Endothelial cell of umbilical vein (primary cell): ENCODE data around the gene IGFBP2. TPM values are rescaled to one million over a fixed set of nuclear protein-coding genes. Genes with fewer than 3 reads are reported as not detected.

Source experiments
- BruUV-seq: library from RNA; stranded (reverse); fragments of 400-500 nt; replicated peaks from 2 replicates; lab custom pipeline; 2021; lab: Mats Ljungman, UMichigan
- CTCF ChIA-PET: fragments of 300-600, 350-600 bp; sonication (Branson Sonifier 250); formaldehyde crosslinking; loops from one replicate; lab custom pipeline; 2021; ENCODE audit warnings: antibody characterized with exemption, inconsistent platforms; lab: Charles Lee
- POLR2A ChIA-PET: fragments of 300-600, 350-600 bp; sonication (Branson Sonifier 250); formaldehyde crosslinking; loops from one replicate; lab custom pipeline; 2021; ENCODE audit warnings: antibody characterized with exemption, inconsistent platforms; lab: Charles Lee
- DNase-seq: peaks from one replicate; pipeline ENCODE4 v3.0.0-alpha.2; 2011; ENCODE audit warnings: low read depth, low spot score
- FAIRE-seq: peaks from 2 replicates; lab custom pipeline; 2011; peaks lifted over from hg19 to GRCh38; lab: Jason Lieb, UNC
- H2AFZ ChIP-seq: 2 replicates; pipeline ENCODE4 v1.6.0; 2012; ENCODE audit warnings: low read depth, low read length, control low read depth, inconsistent platforms
- H3K27ac ChIP-seq: 2 replicates; pipeline ENCODE4 v1.5.1; 2011; ENCODE audit warnings: low read depth, mild to moderate bottlenecking, control low read depth, low read length, moderate library complexity; ENCODE audit not compliant: insufficient read depth
- H3K27me3 ChIP-seq, 2 experiments: 2 replicates each; pipeline versions ENCODE4 v1.6.0 to v1.6.1; 2011; ENCODE audit warnings: low read length in 2 of 2, mixed read lengths in 1 of 2; ENCODE audit not compliant: control insufficient read depth in 2 of 2, insufficient read depth in 2 of 2
- H3K36me3 ChIP-seq, 2 experiments: 2 replicates in 1 of 2; 3 replicates in 1 of 2; pipeline ENCODE4 v1.5.1; 2011; ENCODE audit warnings: low read length in 2 of 2, mild to moderate bottlenecking in 1 of 2, moderate library complexity in 1 of 2; ENCODE audit not compliant: control insufficient read depth in 2 of 2, insufficient read depth in 2 of 2; ENCODE audit errors: extremely low read depth in 1 of 2
- H3K4me1 ChIP-seq: 3 replicates; pipeline ENCODE4 v1.5.1; 2011; ENCODE audit warnings: mild to moderate bottlenecking, low read length; ENCODE audit not compliant: control insufficient read depth, insufficient read depth; ENCODE audit errors: extremely low read depth
- H3K4me2 ChIP-seq: 2 replicates; pipeline ENCODE4 v1.6.1; 2011; ENCODE audit warnings: low read length, control low read depth, mixed read lengths; ENCODE audit not compliant: insufficient read depth
- H3K4me3 ChIP-seq, 3 experiments: fragments of 200-600 bp in 1 of 3; sonication (generic), shearing (Covaris generic) in 1 of 3; replicated peaks in 1 of 3; 2 replicates each; pipeline ENCODE4 v1.5.1; 2011 to 2016; ENCODE audit warnings: control low read depth in 3 of 3, low read length in 3 of 3, mild to moderate bottlenecking in 2 of 3, inconsistent platforms in 1 of 3, low read depth in 1 of 3, moderate library complexity in 1 of 3; ENCODE audit not compliant: insufficient read depth in 1 of 3
- H3K79me2 ChIP-seq: 2 replicates; pipeline ENCODE4 v1.6.0; 2012; ENCODE audit warnings: low read length, inconsistent platforms; ENCODE audit not compliant: control insufficient read depth, insufficient read depth
- H3K9ac ChIP-seq: replicated peaks from 2 replicates; pipeline ENCODE3; 2011; ENCODE audit warnings: low read length, control low read depth; ENCODE audit not compliant: insufficient read depth; ENCODE audit errors: extremely low read depth
- H3K9me1 ChIP-seq: replicated peaks from 3 replicates; pipeline ENCODE4 v1.6.0; 2011; ENCODE audit warnings: mild to moderate bottlenecking, low read length; ENCODE audit not compliant: control insufficient read depth, insufficient read depth; ENCODE audit errors: extremely low read depth
- H3K9me3 ChIP-seq: replicated peaks from 2 replicates; pipeline ENCODE4 v1.5.1; 2012; ENCODE audit warnings: low read length, inconsistent platforms; ENCODE audit not compliant: control insufficient read depth, insufficient read depth
- H4K20me1 ChIP-seq: replicated peaks from 2 replicates; pipeline ENCODE3; 2011; ENCODE audit warnings: mild to moderate bottlenecking, low read length; ENCODE audit not compliant: control insufficient read depth, insufficient read depth; ENCODE audit errors: extremely low read depth
- CTCF ChIP-seq, 2 donors: IDR thresholded peaks; 1 replicate in 1 of 2; 2 replicates in 1 of 2; pipeline ENCODE4 v1.5.1; 2011; ENCODE audit warnings: low read length in 2 of 2, mild to moderate bottlenecking in 2 of 2, moderate library complexity in 2 of 2, control low read depth in 1 of 2, inconsistent platforms in 1 of 2, low read depth in 1 of 2; ENCODE audit not compliant: insufficient read depth in 1 of 2; ENCODE audit errors: extremely low read depth in 1 of 2
- EZH2 ChIP-seq: IDR thresholded peaks from 2 replicates; pipeline ENCODE4 v1.6.1; 2012; ENCODE audit warnings: borderline replicate concordance, low read depth, mild to moderate bottlenecking, moderate library complexity, low read length, inconsistent platforms; ENCODE audit not compliant: severe bottlenecking
- FOS ChIP-seq: IDR thresholded peaks from 2 replicates; pipeline ENCODE4 v1.6.1; 2011; ENCODE audit warnings: mild to moderate bottlenecking, low read length, moderate library complexity, borderline replicate concordance; ENCODE audit not compliant: insufficient read depth
- GATA2 ChIP-seq: IDR thresholded peaks from 2 replicates; pipeline ENCODE4 v1.7.0; 2011; ENCODE audit warnings: low read depth, mild to moderate bottlenecking, moderate library complexity, mixed read lengths, low read length; ENCODE audit not compliant: insufficient read length, insufficient read depth
- JUN ChIP-seq: IDR thresholded peaks from 2 replicates; pipeline ENCODE4 v1.6.1; 2011; ENCODE audit warnings: borderline replicate concordance, low read depth; ENCODE audit not compliant: insufficient read length, insufficient read depth
- MAX ChIP-seq: IDR thresholded peaks from 2 replicates; pipeline ENCODE4 v1.6.1; 2011; ENCODE audit not compliant: insufficient read depth, insufficient read length
- MYC ChIP-seq: IDR thresholded peaks from one replicate; pipeline ENCODE4 v1.6.1; 2011; ENCODE audit warnings: mild to moderate bottlenecking, low read depth, low read length
- POLR2A ChIP-seq: IDR thresholded peaks from 2 replicates; pipeline ENCODE4 v1.6.1; 2012; ENCODE audit warnings: low read depth, mild to moderate bottlenecking, control low read depth, low read length
- POLR2AphosphoS5 ChIP-seq: IDR thresholded peaks from 2 replicates; pipeline ENCODE4 v1.6.1; 2012; ENCODE audit warnings: low read depth, mild to moderate bottlenecking, control low read depth, low read length, moderate library complexity; ENCODE audit not compliant: insufficient read depth
- dilution Hi-C: fragments of 300-500 bp; cut with MboI; formaldehyde crosslinking; loops from one replicate; pipeline ENCODE4 v1.15.0; 2019; ENCODE audit warnings: low sequenced_read_pairs; ENCODE audit not compliant: extremely low pct_ligation_motif_present
- intact Hi-C: fragments of 100-400 bp; cut with micrococcal nuclease; formaldehyde crosslinking; loops from one replicate; pipeline ENCODE4 v1.10.0; 2022
- polyA plus RNA-seq, 4 experiments: library from polyadenylated mRNA; depleted of rRNA in 3 of 4; stranded (reverse) in 3 of 4; unstranded in 1 of 4; fragments of >200 nt; gene quantifications; 2 replicates each; pipeline versions ENCODE4 v1.2.1 to v1.2.3, GENCODE V29; 2011 to 2012; ENCODE audit warnings: missing spikeins in 1 of 4
- total RNA-seq: library from RNA; stranded (reverse); gene quantifications from 2 replicates; pipeline ENCODE4 v1.2.3, GENCODE V29; 2021

IGFBP2 gene
- total and polyA plus RNA-seq, 2 donors (not counting 3 experiments of a cell fraction or from before 2014, with no cell fraction given), result 212 to 261 TPM

GRCh38 chr2:216616083-216616678 lies 17.0 kb upstream of the IGFBP2 start:
- Histone ChIP-seq H3K36me3 (no peaks in the 10 kb centered on the region), H3K27ac (no peak overlapping the region), H3K4me3 (no peak overlapping the region), H2AFZ (no peak overlapping the region), H4K20me1 (no peaks in the 10 kb centered on the region), H3K27me3 (peaks cover 5 to 6% of the 10 kb centered on the region in 2 experiments), H3K9me3 (no peaks in the 10 kb centered on the region), H3K9me1 (no peaks in the 10 kb centered on the region), H3K9ac (no peak overlapping the region), H3K79me2 (no peaks in the 10 kb centered on the region), H3K4me1 (no peaks in the 10 kb centered on the region), H3K4me2 (no peak overlapping the region)
- ChIA-PET POLR2A (no interaction called here), CTCF (interaction anchor here (1.8 kb wide), 1 partner anchor 97 kb away, joined by 4 read pairs; no protein-coding TSS in a partner anchor)
- no TSS peak for BruUV-seq
- intact Hi-C loops (no loop called here), dilution Hi-C loops (no loop called here)
- DNase-seq, result no peak
- TF ChIP-seq JUN (no peak), FOS (no peak), MAX (no peak), EZH2 (no peak), CTCF (IDR thresholded peaks at IDR 0.05; ENCODE audit: extremely low read depth in 1 of 2, insufficient read depth in 1 of 2, low read depth in 1 of 2, low read length in 2 of 2) (no peak), POLR2AphosphoS5 (no peak), GATA2 (no peak), MYC (no peak), POLR2A (no peak)
- no peak for FAIRE-seq
